Measurements from ENCODE around the gene DNAH2. TPM values are rescaled to one million over a fixed set of nuclear protein-coding genes. Genes with fewer than 3 reads are reported as not detected.

The DNAH2 gene
- total and polyA plus RNA-seq, 2 of the 13 experiments (the other 11 are each of a cell fraction or from before 2014, with no cell fraction given): not detected

DNA sequence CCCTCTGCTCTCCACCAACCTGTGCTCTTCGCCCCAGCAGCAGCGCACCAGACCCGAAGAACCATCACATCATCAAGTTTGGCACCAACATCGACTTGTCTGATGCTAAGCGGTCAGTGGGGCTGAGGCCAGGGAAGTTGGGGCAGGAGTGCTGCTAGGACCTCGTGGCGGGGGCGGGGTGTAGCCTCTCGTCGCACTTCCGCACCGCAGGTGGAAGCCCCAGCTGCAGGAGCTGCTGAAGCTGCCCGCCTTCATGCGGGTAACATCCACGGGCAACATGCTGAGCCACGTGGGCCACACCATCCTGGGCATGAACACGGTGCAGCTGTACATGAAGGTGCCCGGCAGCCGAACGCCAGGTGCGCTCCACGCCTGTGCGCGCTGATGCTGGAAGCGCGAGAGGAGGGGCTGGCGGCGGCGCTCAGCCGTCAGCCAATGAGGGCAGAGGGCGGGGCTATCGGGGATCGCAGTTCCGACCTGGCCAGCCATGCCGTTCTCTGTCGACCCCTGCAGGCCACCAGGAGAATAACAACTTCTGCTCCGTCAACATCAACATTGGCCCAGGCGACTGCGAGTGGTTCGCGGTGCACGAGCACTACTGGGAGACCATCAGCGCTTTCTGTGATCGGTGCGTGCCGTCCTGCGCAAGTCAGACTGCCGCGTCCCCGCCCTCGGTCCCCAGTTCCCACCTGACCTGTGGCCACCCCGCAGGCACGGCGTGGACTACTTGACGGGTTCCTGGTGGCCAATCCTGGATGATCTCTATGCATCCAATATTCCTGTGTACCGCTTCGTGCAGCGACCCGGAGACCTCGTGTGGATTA is 134.1 kb downstream of the DNAH2 start (continued):
- no peak for TF ChIP-seq LCORL (IDR thresholded peaks at IDR 0.05)
- no peak for TF ChIP-seq LCORL (CRISPR knock-in tag; IDR thresholded peaks at IDR 0.05)
- TF ChIP-seq ZFP82 (CRISPR knock-in tag; IDR thresholded peaks at IDR 0.05; ENCODE audit: borderline replicate concordance): no peak
- TF ChIP-seq, protein P1, sequence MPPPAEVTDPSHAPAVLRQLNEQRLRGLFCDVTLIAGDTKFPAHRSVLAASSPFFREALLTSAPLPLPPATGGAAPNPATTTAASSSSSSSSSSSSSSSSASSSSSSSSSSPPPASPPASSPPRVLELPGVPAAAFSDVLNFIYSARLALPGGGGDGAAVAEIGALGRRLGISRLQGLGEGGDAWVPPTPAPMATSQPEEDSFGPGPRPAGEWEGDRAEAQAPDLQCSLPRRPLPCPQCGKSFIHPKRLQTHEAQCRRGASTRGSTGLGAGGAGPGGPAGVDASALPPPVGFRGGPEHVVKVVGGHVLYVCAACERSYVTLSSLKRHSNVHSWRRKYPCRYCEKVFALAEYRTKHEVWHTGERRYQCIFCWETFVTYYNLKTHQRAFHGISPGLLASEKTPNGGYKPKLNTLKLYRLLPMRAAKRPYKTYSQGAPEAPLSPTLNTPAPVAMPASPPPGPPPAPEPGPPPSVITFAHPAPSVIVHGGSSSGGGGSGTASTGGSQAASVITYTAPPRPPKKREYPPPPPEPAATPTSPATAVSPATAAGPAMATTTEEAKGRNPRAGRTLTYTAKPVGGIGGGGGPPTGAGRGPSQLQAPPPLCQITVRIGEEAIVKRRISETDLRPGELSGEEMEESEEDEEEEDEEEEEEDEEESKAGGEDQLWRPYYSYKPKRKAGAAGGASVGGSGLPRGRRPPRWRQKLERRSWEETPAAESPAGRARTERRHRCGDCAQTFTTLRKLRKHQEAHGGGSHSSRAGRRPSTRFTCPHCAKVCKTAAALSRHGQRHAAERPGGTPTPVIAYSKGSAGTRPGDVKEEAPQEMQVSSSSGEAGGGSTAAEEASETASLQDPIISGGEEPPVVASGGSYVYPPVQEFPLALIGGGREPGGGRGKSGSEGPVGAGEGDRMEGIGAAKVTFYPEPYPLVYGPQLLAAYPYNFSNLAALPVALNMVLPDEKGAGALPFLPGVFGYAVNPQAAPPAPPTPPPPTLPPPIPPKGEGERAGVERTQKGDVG (CRISPR knock-in tag; IDR thresholded peaks at IDR 0.05; ENCODE audit: borderline replicate concordance): peak; percentile 74; the same call in 1 of the 2 replicates
- no peak for TF ChIP-seq ZNF33B (CRISPR knock-in tag; IDR thresholded peaks at IDR 0.05)
- peak; percentile 45; the same call in 1 of the 2 replicates for TF ChIP-seq ZNF556 (CRISPR knock-in tag; IDR thresholded peaks at IDR 0.05; ENCODE audit: borderline replicate concordance)
- TF ChIP-seq TCF7 (IDR thresholded peaks at IDR 0.05; ENCODE audit: low read depth): no peak
- TF ChIP-seq TBX2 (CRISPR knock-in tag; IDR thresholded peaks at IDR 0.05; ENCODE audit: borderline replicate concordance): peak; percentile 61; the same call in 1 of the 2 replicates
- TF ChIP-seq, protein P2, sequence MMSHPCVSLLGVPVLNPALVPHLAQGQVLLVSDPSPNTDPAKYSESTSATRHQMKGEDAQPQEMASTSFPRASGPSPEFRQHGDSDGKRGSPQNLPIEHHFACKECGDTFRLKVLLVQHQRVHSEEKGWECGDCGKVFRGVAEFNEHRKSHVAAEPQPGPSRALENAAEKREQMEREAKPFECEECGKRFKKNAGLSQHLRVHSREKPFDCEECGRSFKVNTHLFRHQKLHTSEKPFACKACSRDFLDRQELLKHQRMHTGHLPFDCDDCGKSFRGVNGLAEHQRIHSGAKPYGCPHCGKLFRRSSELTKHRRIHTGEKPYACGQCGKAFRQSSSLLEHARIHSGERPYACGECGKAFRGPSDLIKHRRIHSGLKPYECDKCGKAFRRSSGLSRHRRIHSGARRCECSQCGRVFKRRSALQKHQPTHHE (CRISPR knock-in tag; IDR thresholded peaks at IDR 0.05; ENCODE audit: borderline replicate concordance): no peak
- peak; percentile 49; the same call in 1 of the 2 replicates for TF ChIP-seq EEA1 (CRISPR knock-in tag; IDR thresholded peaks at IDR 0.05; ENCODE audit: borderline replicate concordance)
- TF ChIP-seq SOX5 (CRISPR knock-in tag; IDR thresholded peaks at IDR 0.05; ENCODE audit: borderline replicate concordance): 0 out of 2 replicates have a peak, but pooled peaks have one; percentile 28
- TF ChIP-seq ZNF205 (CRISPR knock-in tag; IDR thresholded peaks at IDR 0.05): no peak; the same call in 1 of the 2 replicates
- no peak for TF ChIP-seq ZNF234 (CRISPR knock-in tag; conservative IDR thresholded peaks at IDR 0.05)
- TF ChIP-seq SRF (IDR thresholded peaks at IDR 0.05; ENCODE audit: low read depth, low read length): peak; percentile 11; the same call in 1 of the 2 replicates
- no peak for TF ChIP-seq ZSCAN9 (CRISPR knock-in tag; IDR thresholded peaks at IDR 0.05; ENCODE audit: borderline replicate concordance)
- no peak for TF ChIP-seq MAFG (CRISPR knock-in tag; IDR thresholded peaks at IDR 0.05)
- no peak for TF ChIP-seq PAX8 (CRISPR knock-in tag; IDR thresholded peaks at IDR 0.05; ENCODE audit: borderline replicate concordance)
- no peak for TF ChIP-seq RORA (CRISPR knock-in tag; IDR thresholded peaks at IDR 0.05)
- TF ChIP-seq, protein P3, sequence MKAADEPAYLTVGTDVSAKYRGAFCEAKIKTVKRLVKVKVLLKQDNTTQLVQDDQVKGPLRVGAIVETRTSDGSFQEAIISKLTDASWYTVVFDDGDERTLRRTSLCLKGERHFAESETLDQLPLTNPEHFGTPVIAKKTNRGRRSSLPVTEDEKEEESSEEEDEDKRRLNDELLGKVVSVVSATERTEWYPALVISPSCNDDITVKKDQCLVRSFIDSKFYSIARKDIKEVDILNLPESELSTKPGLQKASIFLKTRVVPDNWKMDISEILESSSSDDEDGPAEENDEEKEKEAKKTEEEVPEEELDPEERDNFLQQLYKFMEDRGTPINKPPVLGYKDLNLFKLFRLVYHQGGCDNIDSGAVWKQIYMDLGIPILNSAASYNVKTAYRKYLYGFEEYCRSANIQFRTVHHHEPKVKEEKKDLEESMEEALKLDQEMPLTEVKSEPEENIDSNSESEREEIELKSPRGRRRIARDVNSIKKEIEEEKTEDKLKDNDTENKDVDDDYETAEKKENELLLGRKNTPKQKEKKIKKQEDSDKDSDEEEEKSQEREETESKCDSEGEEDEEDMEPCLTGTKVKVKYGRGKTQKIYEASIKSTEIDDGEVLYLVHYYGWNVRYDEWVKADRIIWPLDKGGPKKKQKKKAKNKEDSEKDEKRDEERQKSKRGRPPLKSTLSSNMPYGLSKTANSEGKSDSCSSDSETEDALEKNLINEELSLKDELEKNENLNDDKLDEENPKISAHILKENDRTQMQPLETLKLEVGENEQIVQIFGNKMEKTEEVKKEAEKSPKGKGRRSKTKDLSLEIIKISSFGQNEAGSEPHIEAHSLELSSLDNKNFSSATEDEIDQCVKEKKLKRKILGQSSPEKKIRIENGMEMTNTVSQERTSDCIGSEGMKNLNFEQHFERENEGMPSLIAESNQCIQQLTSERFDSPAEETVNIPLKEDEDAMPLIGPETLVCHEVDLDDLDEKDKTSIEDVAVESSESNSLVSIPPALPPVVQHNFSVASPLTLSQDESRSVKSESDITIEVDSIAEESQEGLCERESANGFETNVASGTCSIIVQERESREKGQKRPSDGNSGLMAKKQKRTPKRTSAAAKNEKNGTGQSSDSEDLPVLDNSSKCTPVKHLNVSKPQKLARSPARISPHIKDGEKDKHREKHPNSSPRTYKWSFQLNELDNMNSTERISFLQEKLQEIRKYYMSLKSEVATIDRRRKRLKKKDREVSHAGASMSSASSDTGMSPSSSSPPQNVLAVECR (CRISPR knock-in tag; IDR thresholded peaks at IDR 0.05; ENCODE audit: borderline replicate concordance): peak; percentile 71; the same call in 1 of the 2 replicates
